B cell (primary cell): ENCODE measurements around the gene ATG4D.

Source experiments
- EZH2 ChIP-seq: IDR thresholded peaks from 2 replicates; pipeline ENCODE4 v1.6.1; 2012; ENCODE audit warnings: borderline replicate concordance, low read depth, mild to moderate bottlenecking, moderate library complexity, low read length; ENCODE audit not compliant: insufficient read depth, poor library complexity, severe bottlenecking
- TF ChIP-seq, protein P1 (sequence below): fragments of 200-600 bp; IDR thresholded peaks from one replicate; pipeline ENCODE4 v1.8.0; 2022; ENCODE audit warnings: antibody characterized with exemption, mild to moderate bottlenecking

DNA sequence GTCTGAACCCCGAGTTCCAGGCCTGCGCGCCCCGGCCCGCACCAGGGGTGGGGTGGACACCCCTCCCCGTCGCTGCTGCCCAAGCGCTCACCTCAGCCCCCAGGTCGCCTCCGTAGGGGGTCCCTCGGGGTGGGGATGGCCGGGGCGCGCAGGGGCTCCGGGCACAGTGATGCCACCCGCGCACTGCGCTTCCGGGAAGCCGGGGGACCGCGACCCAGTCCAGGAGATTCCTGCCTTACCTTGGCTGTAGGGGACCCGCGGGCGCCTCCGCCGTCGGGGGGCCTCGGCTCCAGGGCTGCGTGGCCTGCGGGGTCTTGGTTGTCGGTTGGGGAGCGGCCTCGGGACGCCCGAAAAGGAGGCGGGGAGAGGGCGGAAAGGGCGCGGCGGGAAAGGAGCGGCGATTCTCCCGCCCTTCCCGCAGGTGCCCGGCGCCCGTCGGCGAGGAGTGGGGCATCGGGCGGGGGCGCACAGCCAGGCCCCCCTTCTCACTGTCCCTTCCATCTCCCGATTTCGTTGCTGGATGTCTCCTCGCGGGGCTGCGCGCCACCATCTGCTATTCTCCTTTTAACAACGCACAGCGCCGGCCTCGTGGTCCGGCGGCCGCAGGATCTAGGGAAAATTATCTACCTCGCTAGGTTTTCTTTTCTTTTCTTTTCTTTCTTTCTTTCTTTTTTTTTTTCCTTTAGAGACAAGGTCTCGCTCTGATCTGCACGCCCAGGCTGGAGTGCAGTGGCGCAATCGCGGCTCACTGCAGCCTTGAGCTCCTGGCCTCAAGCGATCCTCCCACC lies 40.5 kb upstream of the ATG4D start, which contains the start of gene KEAP1:
- TF ChIP-seq, protein P1, sequence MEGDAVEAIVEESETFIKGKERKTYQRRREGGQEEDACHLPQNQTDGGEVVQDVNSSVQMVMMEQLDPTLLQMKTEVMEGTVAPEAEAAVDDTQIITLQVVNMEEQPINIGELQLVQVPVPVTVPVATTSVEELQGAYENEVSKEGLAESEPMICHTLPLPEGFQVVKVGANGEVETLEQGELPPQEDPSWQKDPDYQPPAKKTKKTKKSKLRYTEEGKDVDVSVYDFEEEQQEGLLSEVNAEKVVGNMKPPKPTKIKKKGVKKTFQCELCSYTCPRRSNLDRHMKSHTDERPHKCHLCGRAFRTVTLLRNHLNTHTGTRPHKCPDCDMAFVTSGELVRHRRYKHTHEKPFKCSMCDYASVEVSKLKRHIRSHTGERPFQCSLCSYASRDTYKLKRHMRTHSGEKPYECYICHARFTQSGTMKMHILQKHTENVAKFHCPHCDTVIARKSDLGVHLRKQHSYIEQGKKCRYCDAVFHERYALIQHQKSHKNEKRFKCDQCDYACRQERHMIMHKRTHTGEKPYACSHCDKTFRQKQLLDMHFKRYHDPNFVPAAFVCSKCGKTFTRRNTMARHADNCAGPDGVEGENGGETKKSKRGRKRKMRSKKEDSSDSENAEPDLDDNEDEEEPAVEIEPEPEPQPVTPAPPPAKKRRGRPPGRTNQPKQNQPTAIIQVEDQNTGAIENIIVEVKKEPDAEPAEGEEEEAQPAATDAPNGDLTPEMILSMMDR = no peak
- no peak for TF ChIP-seq EZH2
